ENCODE data around the gene FGD4. TPM values are rescaled to one million over a fixed set of nuclear protein-coding genes. Genes with fewer than 3 reads are reported as not detected.

The FGD4 gene
- total RNA-seq, 1 experiment from 2014 or later, result 37.4 TPM

GRCh38 chr12:32644431-32644830 is 245.1 kb downstream of the FGD4 start:
- TF ChIP-seq CTCF (IDR thresholded peaks at IDR 0.05; ENCODE audit: unreplicated experiment), result no peak
- Mint-ChIP-seq H3K4me3 (ENCODE audit: low read depth, unreplicated experiment) (no peak overlapping the region), H3K9me3 (ENCODE audit: low read depth, unreplicated experiment) (no peaks in the 10 kb centered on the region), H3K27me3 (ENCODE audit: unreplicated experiment) (no peaks in the 10 kb centered on the region), H3K4me1 (ENCODE audit: low read depth, unreplicated experiment) (no peaks in the 10 kb centered on the region), H3K36me3 (ENCODE audit: insufficient read depth, unreplicated experiment) (peaks cover 11% of the 10 kb centered on the region), H3K27ac (ENCODE audit: unreplicated experiment) (no peak overlapping the region)
- intact Hi-C loops (cut with micrococcal nuclease; ENCODE audit: unreplicated experiment), result no loop called here
- BruUV-seq (replicated peaks), result no TSS peak
- no peak for DNase-seq
- CTCF ChIA-PET, result no interaction called here

GRCh38 chr12:32647275-32647674 is 247.9 kb downstream of the FGD4 start:
- CTCF ChIA-PET, result no interaction called here
- no peak overlapping the region for H3K4me3 Mint-ChIP-seq (ENCODE audit: low read depth, unreplicated experiment)
- H3K9me3 Mint-ChIP-seq (ENCODE audit: low read depth, unreplicated experiment), result no peaks in the 10 kb centered on the region
- intact Hi-C loops (cut with micrococcal nuclease; ENCODE audit: unreplicated experiment), result no loop called here
- no peak for TF ChIP-seq CTCF (IDR thresholded peaks at IDR 0.05; ENCODE audit: unreplicated experiment)
- peaks cover 10% of the 10 kb centered on the region for H3K36me3 Mint-ChIP-seq (ENCODE audit: insufficient read depth, unreplicated experiment)
- no peaks in the 10 kb centered on the region for H3K27me3 Mint-ChIP-seq (ENCODE audit: unreplicated experiment)
- DNase-seq, result no peak
- no peak overlapping the region for H3K27ac Mint-ChIP-seq (ENCODE audit: unreplicated experiment)
- no TSS peak for BruUV-seq (replicated peaks)
- peaks cover 13% of the 10 kb centered on the region for H3K4me1 Mint-ChIP-seq (ENCODE audit: low read depth, unreplicated experiment)

GRCh38 chr12:32650508-32650907 is 251.2 kb downstream of the FGD4 start:
- no TSS peak for BruUV-seq (replicated peaks)
- no peak for TF ChIP-seq CTCF (IDR thresholded peaks at IDR 0.05; ENCODE audit: unreplicated experiment)
- intact Hi-C loops (cut with micrococcal nuclease; ENCODE audit: unreplicated experiment), result no loop called here
- CTCF ChIA-PET, result no interaction called here
- Mint-ChIP-seq H3K36me3 (ENCODE audit: insufficient read depth, unreplicated experiment) (peaks cover 4% of the 10 kb centered on the region), H3K4me3 (ENCODE audit: low read depth, unreplicated experiment) (no peak overlapping the region), H3K27me3 (ENCODE audit: unreplicated experiment) (no peaks in the 10 kb centered on the region), H3K4me1 (ENCODE audit: low read depth, unreplicated experiment) (peaks cover 13% of the 10 kb centered on the region), H3K9me3 (ENCODE audit: low read depth, unreplicated experiment) (no peaks in the 10 kb centered on the region), H3K27ac (ENCODE audit: unreplicated experiment) (no peak overlapping the region)
- no peak for DNase-seq

GRCh38 chr12:32651151-32651955 is 252.0 kb downstream of the FGD4 start:
- Mint-ChIP-seq H3K9me3 (ENCODE audit: low read depth, unreplicated experiment) (no peaks in the 10 kb centered on the region), H3K27me3 (ENCODE audit: unreplicated experiment) (no peaks in the 10 kb centered on the region), H3K4me3 (ENCODE audit: low read depth, unreplicated experiment) (no peak overlapping the region), H3K36me3 (ENCODE audit: insufficient read depth, unreplicated experiment) (peaks cover 4% of the 10 kb centered on the region), H3K4me1 (ENCODE audit: low read depth, unreplicated experiment) (peaks cover 13% of the 10 kb centered on the region), H3K27ac (ENCODE audit: unreplicated experiment) (no peak overlapping the region)
- CTCF ChIA-PET, result interaction anchor here (0.7 kb wide), 1 partner anchor 138 kb away, joined by 4 read pairs; no protein-coding TSS in a partner anchor
- no peak for TF ChIP-seq CTCF (IDR thresholded peaks at IDR 0.05; ENCODE audit: unreplicated experiment)
- DNase-seq, result no peak
- BruUV-seq (replicated peaks), result no TSS peak
- intact Hi-C loops (cut with micrococcal nuclease; ENCODE audit: unreplicated experiment), result no loop called here
